Activated naive CD8-positive, alpha-beta T cell treated with anti-CD3 and anti-CD28 coated beads, Interleukin-2, amount 50 U/mL, for 24 hours (primary cell): ENCODE results near the gene ZMYND19.

Source experiments
- ATAC-seq: fragments of 150-1000 bp; cut with Tn5 transposase; one replicate; pipeline ENCODE4 v1.10.0; 2021
- DNase-seq: peaks from one replicate; pipeline ENCODE4 v3.0.0; 2021
- H3K27ac Mint-ChIP-seq: one replicate; pipeline ENCODE4 v1.8.0; 2021; ENCODE audit warnings: mild to moderate bottlenecking, mixed read lengths
- H3K27me3 Mint-ChIP-seq: one replicate; pipeline ENCODE4 v1.8.0; 2021; ENCODE audit warnings: mixed read lengths
- H3K36me3 Mint-ChIP-seq: one replicate; pipeline ENCODE4 v1.8.0; 2021; ENCODE audit warnings: low read depth, mixed read lengths
- H3K4me1 Mint-ChIP-seq: one replicate; pipeline ENCODE4 v1.8.0; 2021; ENCODE audit warnings: mixed read lengths
- H3K4me3 Mint-ChIP-seq: one replicate; pipeline ENCODE4 v1.8.0; 2021; ENCODE audit warnings: mild to moderate bottlenecking, moderate library complexity, mixed read lengths
- H3K9me3 Mint-ChIP-seq: one replicate; pipeline ENCODE4 v1.8.0; 2021; ENCODE audit warnings: mixed read lengths

Gene ZMYND19

GRCh38 chr9:137620048-137620405, 29.7 kb upstream of the ZMYND19 start:
- Mint-ChIP-seq H3K4me1 (peaks cover 48% of the 10 kb centered on the region), H3K27me3 (no peaks in the 10 kb centered on the region), H3K36me3 (peaks cover 17% of the 10 kb centered on the region), H3K27ac (peak overlapping the region; percentile 90), H3K4me3 (peak overlapping the region; percentile 88), H3K9me3 (no peaks in the 10 kb centered on the region)
- ATAC-seq (no peak), DNase-seq (no peak)

- DNase-seq (peak; percentile 39), ATAC-seq (no peak)
- peak overlapping the region; percentile 88 for H3K4me3 Mint-ChIP-seq
- peak overlapping the region; percentile 90 for H3K27ac Mint-ChIP-seq
- H3K9me3 Mint-ChIP-seq = no peaks in the 10 kb centered on the region
- H3K4me1 Mint-ChIP-seq = peaks cover 46% of the 10 kb centered on the region
- no peaks in the 10 kb centered on the region for H3K27me3 Mint-ChIP-seq
- H3K36me3 Mint-ChIP-seq = peaks cover 21% of the 10 kb centered on the region
Observed at GRCh38 chr9:137619240-137620047, 29.1 kb upstream of the ZMYND19 start.

- Mint-ChIP-seq H3K4me3 (peak within 1 kb of the TSS; percentile 88), H3K27ac (peak within 1 kb of the TSS; percentile 91), H3K4me1 (peaks cover 44% of the 10 kb centered on the region), H3K27me3 (no peaks in the 10 kb centered on the region), H3K36me3 (peaks cover 18% of the 10 kb centered on the region), H3K9me3 (no peaks in the 10 kb centered on the region)
- ATAC-seq (peak; percentile 74), DNase-seq (peak; percentile 94)
Observed at GRCh38 chr9:137618105-137619067, 28.1 kb upstream of the ZMYND19 start, which contains the start of gene EHMT1. Gene EHMT1, plus strand, starts transcription at chr9:137619005. Its CDS starts 24 bp downstream, at chr9:137619029.

- no peaks in the 10 kb centered on the region for H3K27me3 Mint-ChIP-seq
- no peak for DNase-seq
- H3K4me3 Mint-ChIP-seq = no peak overlapping the region
- H3K4me1 Mint-ChIP-seq = peaks cover 34% of the 10 kb centered on the region
- H3K27ac Mint-ChIP-seq = no peak overlapping the region
- H3K36me3 Mint-ChIP-seq = peaks cover 12% of the 10 kb centered on the region
- H3K9me3 Mint-ChIP-seq = no peaks in the 10 kb centered on the region
- ATAC-seq = no peak
Observed at GRCh38 chr9:137615387-137615871, 25.1 kb upstream of the ZMYND19 start.

- no peak overlapping the region for H3K27ac Mint-ChIP-seq
- H3K9me3 Mint-ChIP-seq = no peaks in the 10 kb centered on the region
- H3K4me1 Mint-ChIP-seq = peaks cover 29% of the 10 kb centered on the region
- H3K4me3 Mint-ChIP-seq = no peak overlapping the region
- DNase-seq = no peak
- H3K36me3 Mint-ChIP-seq = peaks cover 12% of the 10 kb centered on the region
- ATAC-seq = no peak
- no peaks in the 10 kb centered on the region for H3K27me3 Mint-ChIP-seq
Observed at GRCh38 chr9:137614631-137615386, 24.5 kb upstream of the ZMYND19 start.

GRCh38 chr9:137613738-137614523, 23.6 kb upstream of the ZMYND19 start:
- DNase-seq (no peak), ATAC-seq (no peak)
- H3K36me3 Mint-ChIP-seq = peaks cover 8% of the 10 kb centered on the region
- H3K4me3 Mint-ChIP-seq = no peak overlapping the region
- H3K4me1 Mint-ChIP-seq = peaks cover 27% of the 10 kb centered on the region
- no peaks in the 10 kb centered on the region for H3K9me3 Mint-ChIP-seq
- H3K27ac Mint-ChIP-seq = no peak overlapping the region
- H3K27me3 Mint-ChIP-seq = no peaks in the 10 kb centered on the region

GRCh38 chr9:137613259-137613658, 22.9 kb upstream of the ZMYND19 start:
- H3K4me3 Mint-ChIP-seq = no peak overlapping the region
- no peaks in the 10 kb centered on the region for H3K27me3 Mint-ChIP-seq
- no peaks in the 10 kb centered on the region for H3K9me3 Mint-ChIP-seq
- DNase-seq = no peak
- no peak overlapping the region for H3K27ac Mint-ChIP-seq
- H3K4me1 Mint-ChIP-seq = peaks cover 30% of the 10 kb centered on the region
- ATAC-seq = no peak
- peaks cover 6% of the 10 kb centered on the region for H3K36me3 Mint-ChIP-seq

- peaks cover 28% of the 10 kb centered on the region for H3K4me1 Mint-ChIP-seq
- H3K9me3 Mint-ChIP-seq = no peaks in the 10 kb centered on the region
- no peak for ATAC-seq
- no peak overlapping the region for H3K27ac Mint-ChIP-seq
- DNase-seq = no peak
- peaks cover 6% of the 10 kb centered on the region for H3K36me3 Mint-ChIP-seq
- H3K4me3 Mint-ChIP-seq = no peak overlapping the region
- no peaks in the 10 kb centered on the region for H3K27me3 Mint-ChIP-seq
Observed at GRCh38 chr9:137612741-137613142, 22.4 kb upstream of the ZMYND19 start.

GRCh38 chr9:137611623-137612609, 21.6 kb upstream of the ZMYND19 start:
- Mint-ChIP-seq H3K27ac (peak overlapping the region; percentile 37), H3K27me3 (no peaks in the 10 kb centered on the region), H3K4me1 (peaks cover 28% of the 10 kb centered on the region), H3K9me3 (no peaks in the 10 kb centered on the region), H3K36me3 (peaks cover 3% of the 10 kb centered on the region), H3K4me3 (no peak overlapping the region)
- ATAC-seq (peak; percentile 58), DNase-seq (peak; percentile 34)

GRCh38 chr9:137610944-137611343, 20.6 kb upstream of the ZMYND19 start:
- no peak overlapping the region for H3K4me3 Mint-ChIP-seq
- peaks cover 28% of the 10 kb centered on the region for H3K4me1 Mint-ChIP-seq
- ATAC-seq (no peak), DNase-seq (no peak)
- no peaks in the 10 kb centered on the region for H3K27me3 Mint-ChIP-seq
- no peaks in the 10 kb centered on the region for H3K9me3 Mint-ChIP-seq
- H3K27ac Mint-ChIP-seq = peak overlapping the region; percentile 37
- H3K36me3 Mint-ChIP-seq = peaks cover 3% of the 10 kb centered on the region

GRCh38 chr9:137607141-137607857, 17.0 kb upstream of the ZMYND19 start:
- ATAC-seq (no peak), DNase-seq (no peak)
- Mint-ChIP-seq H3K9me3 (no peaks in the 10 kb centered on the region), H3K4me1 (peaks cover 27% of the 10 kb centered on the region), H3K27ac (peak overlapping the region; percentile 67), H3K27me3 (no peaks in the 10 kb centered on the region), H3K4me3 (peak overlapping the region; percentile 81), H3K36me3 (no peaks in the 10 kb centered on the region)

GRCh38 chr9:137606734-137607138, 16.4 kb upstream of the ZMYND19 start:
- H3K36me3 Mint-ChIP-seq = no peaks in the 10 kb centered on the region
- no peaks in the 10 kb centered on the region for H3K27me3 Mint-ChIP-seq
- H3K27ac Mint-ChIP-seq = peak overlapping the region; percentile 67
- H3K9me3 Mint-ChIP-seq = no peaks in the 10 kb centered on the region
- DNase-seq = no peak
- H3K4me1 Mint-ChIP-seq = peaks cover 22% of the 10 kb centered on the region
- ATAC-seq = no peak
- peak overlapping the region; percentile 81 for H3K4me3 Mint-ChIP-seq
